Ishikawa (cell line): ENCODE measurements around the gene GSK3B.

ENCODE experiments used
- EP300 ChIP-seq: IDR thresholded peaks from 2 replicates; pipeline ENCODE4 v1.6.1; 2012; ENCODE audit warnings: borderline replicate concordance
- TAF1 ChIP-seq: IDR thresholded peaks from 2 replicates; pipeline ENCODE4 v1.6.1; 2012; ENCODE audit warnings: low read depth, mild to moderate bottlenecking
- TCF12 ChIP-seq: IDR thresholded peaks from 2 replicates; pipeline ENCODE4 v1.6.1; 2012; ENCODE audit warnings: low read depth
- TEAD4 ChIP-seq: IDR thresholded peaks from 2 replicates; pipeline ENCODE4 v1.6.1; 2012
- YY1 ChIP-seq: IDR thresholded peaks from 2 replicates; pipeline ENCODE4 v1.6.1; 2012; ENCODE audit warnings: low read depth
- TF ChIP-seq, protein P1 (sequence below): IDR thresholded peaks from 2 replicates; pipeline ENCODE4 v1.6.1; 2012; ENCODE audit warnings: low read depth, mild to moderate bottlenecking
- TF ChIP-seq, protein P2 (sequence below): IDR thresholded peaks from 2 replicates; pipeline ENCODE4 v1.6.1; 2012

DNA sequence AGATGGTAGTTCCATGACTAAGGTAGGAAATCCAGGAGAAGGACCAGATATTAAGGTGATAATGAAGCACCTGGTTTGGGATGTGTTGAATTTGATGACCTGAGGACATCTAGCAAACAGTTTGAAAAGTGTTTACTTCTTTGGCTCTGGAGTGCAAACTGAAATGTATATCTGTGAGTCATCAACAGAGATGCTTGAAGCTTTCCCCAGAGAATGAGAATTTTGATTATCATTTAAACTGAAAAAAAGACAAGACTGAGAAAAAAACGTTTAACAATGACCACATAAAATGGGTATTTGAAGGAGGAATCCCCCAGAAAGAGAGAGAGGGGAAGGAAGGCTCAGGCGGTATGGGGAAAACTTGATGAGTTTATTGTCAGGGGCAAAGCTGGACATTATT lies 20.7 kb upstream of the GSK3B start:
- TF ChIP-seq TEAD4 = no peak
- TF ChIP-seq, protein P1, sequence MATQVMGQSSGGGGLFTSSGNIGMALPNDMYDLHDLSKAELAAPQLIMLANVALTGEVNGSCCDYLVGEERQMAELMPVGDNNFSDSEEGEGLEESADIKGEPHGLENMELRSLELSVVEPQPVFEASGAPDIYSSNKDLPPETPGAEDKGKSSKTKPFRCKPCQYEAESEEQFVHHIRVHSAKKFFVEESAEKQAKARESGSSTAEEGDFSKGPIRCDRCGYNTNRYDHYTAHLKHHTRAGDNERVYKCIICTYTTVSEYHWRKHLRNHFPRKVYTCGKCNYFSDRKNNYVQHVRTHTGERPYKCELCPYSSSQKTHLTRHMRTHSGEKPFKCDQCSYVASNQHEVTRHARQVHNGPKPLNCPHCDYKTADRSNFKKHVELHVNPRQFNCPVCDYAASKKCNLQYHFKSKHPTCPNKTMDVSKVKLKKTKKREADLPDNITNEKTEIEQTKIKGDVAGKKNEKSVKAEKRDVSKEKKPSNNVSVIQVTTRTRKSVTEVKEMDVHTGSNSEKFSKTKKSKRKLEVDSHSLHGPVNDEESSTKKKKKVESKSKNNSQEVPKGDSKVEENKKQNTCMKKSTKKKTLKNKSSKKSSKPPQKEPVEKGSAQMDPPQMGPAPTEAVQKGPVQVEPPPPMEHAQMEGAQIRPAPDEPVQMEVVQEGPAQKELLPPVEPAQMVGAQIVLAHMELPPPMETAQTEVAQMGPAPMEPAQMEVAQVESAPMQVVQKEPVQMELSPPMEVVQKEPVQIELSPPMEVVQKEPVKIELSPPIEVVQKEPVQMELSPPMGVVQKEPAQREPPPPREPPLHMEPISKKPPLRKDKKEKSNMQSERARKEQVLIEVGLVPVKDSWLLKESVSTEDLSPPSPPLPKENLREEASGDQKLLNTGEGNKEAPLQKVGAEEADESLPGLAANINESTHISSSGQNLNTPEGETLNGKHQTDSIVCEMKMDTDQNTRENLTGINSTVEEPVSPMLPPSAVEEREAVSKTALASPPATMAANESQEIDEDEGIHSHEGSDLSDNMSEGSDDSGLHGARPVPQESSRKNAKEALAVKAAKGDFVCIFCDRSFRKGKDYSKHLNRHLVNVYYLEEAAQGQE = no peak
- TF ChIP-seq TCF12 = no peak
- no peak for TF ChIP-seq YY1
- TF ChIP-seq EP300 = no peak
- TF ChIP-seq, protein P2, sequence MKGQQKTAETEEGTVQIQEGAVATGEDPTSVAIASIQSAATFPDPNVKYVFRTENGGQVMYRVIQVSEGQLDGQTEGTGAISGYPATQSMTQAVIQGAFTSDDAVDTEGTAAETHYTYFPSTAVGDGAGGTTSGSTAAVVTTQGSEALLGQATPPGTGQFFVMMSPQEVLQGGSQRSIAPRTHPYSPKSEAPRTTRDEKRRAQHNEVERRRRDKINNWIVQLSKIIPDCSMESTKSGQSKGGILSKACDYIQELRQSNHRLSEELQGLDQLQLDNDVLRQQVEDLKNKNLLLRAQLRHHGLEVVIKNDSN = no peak
- no peak for TF ChIP-seq TAF1
